Calu3 (cell line): ENCODE data around the gene OTOP1. TPM values are rescaled to one million over a fixed set of nuclear protein-coding genes. Genes with fewer than 3 reads are reported as not detected.
"Not testable (repeated sequence)": the region's sequence is repeated elsewhere in the genome, so short reads cannot be mapped to it uniquely, and the experiment has no call there.

Experiments used
- BruUV-seq: library from RNA; stranded (reverse); fragments of 400-500 nt; replicated peaks from 2 replicates; lab custom pipeline; 2021; lab: Mats Ljungman, UMichigan
- CTCF ChIA-PET: fragments of 300-600 bp; sonication (Branson Sonifier 250); formaldehyde crosslinking; loops from one replicate; lab custom pipeline; 2022; ENCODE audit warnings: antibody characterized with exemption; lab: Charles Lee
- DNase-seq: peaks from one replicate; pipeline ENCODE4 v3.0.0; 2022
- H3K27ac Mint-ChIP-seq: one replicate; pipeline ENCODE4 v1.8.0; 2022; ENCODE audit warnings: mixed read lengths; ENCODE audit not compliant: unreplicated experiment
- H3K27me3 Mint-ChIP-seq: one replicate; pipeline ENCODE4 v1.8.0; 2022; ENCODE audit warnings: mixed read lengths; ENCODE audit not compliant: unreplicated experiment
- H3K36me3 Mint-ChIP-seq: one replicate; pipeline ENCODE4 v1.8.0; 2022; ENCODE audit warnings: mild to moderate bottlenecking, moderate library complexity, mixed read lengths; ENCODE audit not compliant: insufficient read depth, unreplicated experiment
- H3K4me1 Mint-ChIP-seq: one replicate; pipeline ENCODE4 v1.8.0; 2022; ENCODE audit warnings: mild to moderate bottlenecking, low read depth, mixed read lengths; ENCODE audit not compliant: unreplicated experiment
- H3K4me3 Mint-ChIP-seq: one replicate; pipeline ENCODE4 v1.8.0; 2022; ENCODE audit warnings: mild to moderate bottlenecking, low read depth, moderate library complexity, mixed read lengths; ENCODE audit not compliant: unreplicated experiment
- H3K9me3 Mint-ChIP-seq: one replicate; pipeline ENCODE4 v1.8.0; 2022; ENCODE audit warnings: low read depth, mixed read lengths; ENCODE audit not compliant: unreplicated experiment
- intact Hi-C: fragments of 100-400 bp; cut with micrococcal nuclease; formaldehyde crosslinking; loops from one replicate; pipeline ENCODE4 v1.10.0; 2022; ENCODE audit not compliant: unreplicated experiment
- total RNA-seq: library from RNA; stranded (reverse); gene quantifications from 2 replicates; pipeline ENCODE4 v1.2.3, GENCODE V29; 2022
- TF ChIP-seq, protein P1 (sequence below): fragments of 200-600 bp; IDR thresholded peaks from one replicate; pipeline ENCODE4 v1.8.0; 2022; ENCODE audit warnings: antibody characterized with exemption; ENCODE audit not compliant: unreplicated experiment

The OTOP1 gene
- total RNA-seq, 1 experiment from 2014 or later = not detected

DNA sequence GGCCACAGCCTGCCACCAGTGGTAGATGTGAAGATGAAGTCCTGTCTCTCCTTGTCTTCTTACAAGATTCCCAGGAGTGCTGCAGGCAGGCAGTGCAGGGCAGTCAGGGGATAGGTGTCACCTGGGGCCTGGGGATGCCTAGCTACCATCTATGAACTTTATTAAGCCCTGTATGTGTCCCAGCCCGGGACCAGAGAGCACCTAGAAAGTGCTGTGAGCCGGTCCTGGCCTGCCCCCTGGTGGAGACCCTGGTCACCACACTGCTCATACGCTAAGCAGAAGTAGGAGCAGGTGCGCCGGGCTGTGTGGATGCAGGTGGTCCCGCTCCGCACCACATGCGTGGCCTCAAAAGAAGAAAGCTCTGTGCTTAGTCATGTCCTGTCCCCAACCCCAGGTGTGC is 81.1 kb downstream of the OTOP1 start:
- intact Hi-C loops, H3K4me1 Mint-ChIP-seq, BruUV-seq, H3K9me3 Mint-ChIP-seq, H3K36me3 Mint-ChIP-seq, H3K4me3 Mint-ChIP-seq, H3K27ac Mint-ChIP-seq, CTCF ChIA-PET: not testable (repeated sequence)
- peaks cover 13% of the 10 kb centered on the region for H3K27me3 Mint-ChIP-seq
- peak; percentile 64 for DNase-seq
- TF ChIP-seq, protein P1, sequence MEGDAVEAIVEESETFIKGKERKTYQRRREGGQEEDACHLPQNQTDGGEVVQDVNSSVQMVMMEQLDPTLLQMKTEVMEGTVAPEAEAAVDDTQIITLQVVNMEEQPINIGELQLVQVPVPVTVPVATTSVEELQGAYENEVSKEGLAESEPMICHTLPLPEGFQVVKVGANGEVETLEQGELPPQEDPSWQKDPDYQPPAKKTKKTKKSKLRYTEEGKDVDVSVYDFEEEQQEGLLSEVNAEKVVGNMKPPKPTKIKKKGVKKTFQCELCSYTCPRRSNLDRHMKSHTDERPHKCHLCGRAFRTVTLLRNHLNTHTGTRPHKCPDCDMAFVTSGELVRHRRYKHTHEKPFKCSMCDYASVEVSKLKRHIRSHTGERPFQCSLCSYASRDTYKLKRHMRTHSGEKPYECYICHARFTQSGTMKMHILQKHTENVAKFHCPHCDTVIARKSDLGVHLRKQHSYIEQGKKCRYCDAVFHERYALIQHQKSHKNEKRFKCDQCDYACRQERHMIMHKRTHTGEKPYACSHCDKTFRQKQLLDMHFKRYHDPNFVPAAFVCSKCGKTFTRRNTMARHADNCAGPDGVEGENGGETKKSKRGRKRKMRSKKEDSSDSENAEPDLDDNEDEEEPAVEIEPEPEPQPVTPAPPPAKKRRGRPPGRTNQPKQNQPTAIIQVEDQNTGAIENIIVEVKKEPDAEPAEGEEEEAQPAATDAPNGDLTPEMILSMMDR = peak; percentile 58

DNA sequence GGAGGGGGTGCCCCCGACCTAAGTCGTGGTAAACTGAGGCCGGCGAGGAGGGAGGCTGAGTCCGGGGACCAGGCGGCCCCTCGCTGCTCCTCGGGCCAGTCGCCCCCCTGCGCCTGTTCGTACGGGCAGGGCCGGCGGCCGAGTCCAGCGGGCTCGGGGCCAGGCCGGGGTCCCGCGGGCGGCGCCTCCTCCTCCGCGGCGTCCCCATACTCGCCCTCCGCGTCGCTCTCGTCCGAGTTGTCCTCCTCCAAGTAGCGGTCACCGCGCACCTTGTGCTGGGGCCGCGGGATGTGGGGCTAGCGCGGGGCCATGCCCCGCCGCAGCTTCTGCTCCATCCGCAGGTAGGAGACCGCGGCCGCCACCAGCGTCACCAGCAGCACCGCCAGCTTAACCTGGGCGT is 83.4 kb downstream of the OTOP1 start:
- H3K27me3 Mint-ChIP-seq, intact Hi-C loops, CTCF ChIA-PET, H3K4me3 Mint-ChIP-seq, H3K9me3 Mint-ChIP-seq, DNase-seq, H3K4me1 Mint-ChIP-seq, H3K36me3 Mint-ChIP-seq, H3K27ac Mint-ChIP-seq, BruUV-seq: not testable (repeated sequence)

DNA sequence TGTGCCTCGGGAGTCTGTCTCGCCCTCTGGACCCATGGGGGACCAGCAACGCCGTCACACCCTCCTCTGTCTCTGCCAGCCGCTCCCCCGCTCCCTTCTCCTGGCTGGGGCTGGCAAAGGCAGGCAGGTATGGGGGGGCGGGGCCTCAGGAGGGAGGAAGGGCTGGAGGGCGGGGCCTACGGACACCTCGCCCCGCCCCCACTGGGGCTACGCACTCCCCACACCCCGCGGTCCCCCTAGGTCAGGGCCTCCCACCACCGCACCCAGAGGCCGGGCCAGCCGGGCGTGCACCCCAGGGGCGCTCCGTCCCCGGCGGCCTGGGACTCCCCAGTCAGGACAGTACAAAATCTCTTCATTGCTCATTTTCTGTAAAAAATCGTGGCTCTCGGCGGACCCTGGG is 84.0 kb downstream of the OTOP1 start:
- H3K36me3 Mint-ChIP-seq, H3K27ac Mint-ChIP-seq, H3K9me3 Mint-ChIP-seq, BruUV-seq, H3K27me3 Mint-ChIP-seq, H3K4me3 Mint-ChIP-seq, CTCF ChIA-PET, intact Hi-C loops, H3K4me1 Mint-ChIP-seq, DNase-seq: not testable (repeated sequence)

- DNase-seq, H3K27ac Mint-ChIP-seq, intact Hi-C loops, CTCF ChIA-PET, H3K27me3 Mint-ChIP-seq, H3K4me1 Mint-ChIP-seq, BruUV-seq, H3K9me3 Mint-ChIP-seq, H3K4me3 Mint-ChIP-seq, H3K36me3 Mint-ChIP-seq: not testable (repeated sequence)
Measured at GRCh38 chr4:4141186-4141585, 85.5 kb downstream of the OTOP1 start.

Other genes with a start within 250 kb of the OTOP1 start
- gene TMEM128, start 21.3 kb upstream of the OTOP1 start, total RNA-seq = 15.1 and 16.4 TPM in 2 replicates
- gene LYAR, start 63.2 kb upstream of the OTOP1 start, total RNA-seq = 19.1 and 19.8 TPM in 2 replicates
- gene ZBTB49, start 63.3 kb upstream of the OTOP1 start, total RNA-seq = 3.3 and 5.9 TPM in 2 replicates
- not detected in 2 replicates for gene NSG1, start 160.2 kb upstream of the OTOP1 start, total RNA-seq